K562 (cell line): ENCODE data around the gene LARP4B. TPM values are rescaled to one million over a fixed set of nuclear protein-coding genes. Genes with fewer than 3 reads are reported as not detected.

Source experiments
- ATAC-seq: fragments of 200-7000 bp; cut with Tn5 transposase; 3 replicates; pipeline ENCODE4 v1.9.1; 2020; ENCODE audit warnings: moderate library complexity
- BruUV-seq: library from RNA; stranded (reverse); fragments of 400-500 nt; replicated peaks from 2 replicates; lab custom pipeline; 2021; lab: Mats Ljungman, UMichigan
- CTCF ChIA-PET: fragments of 300-600 bp; formaldehyde crosslinking; extraction: SDS; loops from one replicate; lab custom pipeline; 2021; ENCODE audit warnings: low intra/inter-chr PET ratio; lab: Yijun Ruan, JAX
- POLR2A ChIA-PET: fragments of 300-600, 350-650 bp; sonication (Branson Sonifier 250); formaldehyde crosslinking; extraction: SDS; loops from one replicate; lab custom pipeline; 2021; ENCODE audit warnings: antibody characterized with exemption, inconsistent platforms; lab: Yijun Ruan, JAX
- DNase-seq, 4 experiments: peaks; one replicate each; pipeline versions ENCODE4 v3.0.0 to v3.0.0-alpha.2; 2011 to 2018; ENCODE audit warnings: low spot score in 3 of 4, mixed read lengths in 3 of 4; ENCODE audit errors: extremely low read depth in 1 of 4
- FAIRE-seq: peaks from 2 replicates; lab custom pipeline; 2011; peaks lifted over from hg19 to GRCh38; lab: Jason Lieb, UNC
- H2AFZ ChIP-seq: 2 replicates; pipeline ENCODE4 v1.6.0; 2011; ENCODE audit warnings: low read depth, low read length, control low read depth, inconsistent platforms
- H3K27ac ChIP-seq: fragments of 200-600 bp; 3 replicates; pipeline ENCODE4 v1.8.0; 2011; ENCODE audit warnings: low read depth, mild to moderate bottlenecking, control low read depth, inconsistent platforms, low read length, moderate library complexity, mixed read lengths; ENCODE audit errors: extremely low read depth
- H3K27me3 ChIP-seq, 2 experiments: fragments of 300-600 bp in 1 of 2; 2 replicates in 1 of 2; 3 replicates in 1 of 2; pipeline versions ENCODE4 v1.6.0 to v1.8.0; 2011; ENCODE audit warnings: inconsistent platforms in 2 of 2, low read length in 2 of 2, mild to moderate bottlenecking in 1 of 2, mixed read lengths in 1 of 2, moderate library complexity in 1 of 2; ENCODE audit not compliant: control insufficient read depth in 2 of 2, insufficient read depth in 2 of 2
- H3K36me3 ChIP-seq: fragments of 300-600 bp; 3 replicates; pipeline ENCODE4 v1.8.0; 2011; ENCODE audit warnings: mild to moderate bottlenecking, low read length, inconsistent platforms; ENCODE audit not compliant: control insufficient read depth, insufficient read depth
- H3K4me1 ChIP-seq, 2 experiments: fragments of 200-600 bp in 1 of 2; replicated peaks in 1 of 2; 2 replicates in 1 of 2; 3 replicates in 1 of 2; pipeline versions ENCODE4 v1.5.1 to v1.8.0; 2011; ENCODE audit warnings: inconsistent platforms in 2 of 2, low read length in 2 of 2, mild to moderate bottlenecking in 1 of 2, mixed read lengths in 1 of 2, moderate library complexity in 1 of 2; ENCODE audit not compliant: control insufficient read depth in 2 of 2, insufficient read depth in 2 of 2
- H3K4me2 ChIP-seq: 2 replicates; pipeline ENCODE4 v1.6.1; 2011; ENCODE audit warnings: low read length, control low read depth, inconsistent platforms, mixed read lengths; ENCODE audit not compliant: insufficient read depth
- H3K4me3 ChIP-seq: fragments of 200-600 bp; sonication (generic), shearing (Covaris generic); 2 replicates; pipeline ENCODE4 v1.5.1; 2016; ENCODE audit warnings: control low read depth, inconsistent platforms
- H3K79me2 ChIP-seq: fragments of 200-600 bp; 3 replicates; pipeline ENCODE4 v1.8.0; 2011; ENCODE audit warnings: low read length, inconsistent platforms; ENCODE audit not compliant: control insufficient read depth, insufficient read depth
- H3K9ac ChIP-seq, 2 experiments: 2 replicates each; pipeline versions ENCODE4 v1.6.0 to v1.6.1; 2011; ENCODE audit warnings: low read depth in 2 of 2, low read length in 2 of 2, control low read depth in 1 of 2, inconsistent platforms in 1 of 2, mild to moderate bottlenecking in 1 of 2, mixed read lengths in 1 of 2; ENCODE audit not compliant: insufficient read depth in 1 of 2
- H3K9me1 ChIP-seq: one replicate; pipeline ENCODE4 v1.6.0; 2011; ENCODE audit warnings: inconsistent platforms, mild to moderate bottlenecking, low read length, moderate library complexity; ENCODE audit not compliant: control insufficient read depth, insufficient read depth
- H3K9me3 ChIP-seq: replicated peaks from 2 replicates; pipeline ENCODE4 v1.5.1; 2011; ENCODE audit warnings: low read depth, low read length, inconsistent platforms; ENCODE audit not compliant: control insufficient read depth, insufficient read depth
- H4K20me1 ChIP-seq: replicated peaks from 2 replicates; pipeline ENCODE4 v1.6.1; 2011; ENCODE audit warnings: low read length, inconsistent platforms, mixed read lengths; ENCODE audit not compliant: control insufficient read depth, insufficient read depth
- CBX2 ChIP-seq: fragments of 200-600 bp; sonication (generic); IDR thresholded peaks from one replicate; pipeline ENCODE4 v1.6.1; 2012; ENCODE audit warnings: mild to moderate bottlenecking, low read length, inconsistent platforms; ENCODE audit not compliant: insufficient read depth, poor library complexity, severe bottlenecking
- CBX8 ChIP-seq: fragments of 200-600 bp; sonication (generic); IDR thresholded peaks from 2 replicates; pipeline ENCODE4 v1.6.1; 2012; ENCODE audit warnings: borderline replicate concordance, mixed run types, low read depth, mild to moderate bottlenecking, moderate library complexity, mixed read lengths, low read length, control low read depth, inconsistent platforms; ENCODE audit not compliant: poor library complexity, severe bottlenecking; ENCODE audit errors: extremely low read depth
- DPF2 ChIP-seq: fragments of 450-650 bp; IDR thresholded peaks from 2 replicates; pipeline ENCODE4 v1.6.1; 2016
- SAFB ChIP-seq: fragments of 200-400 bp; formaldehyde crosslinking; IDR thresholded peaks from 2 replicates; pipeline ENCODE4 v1.6.1; 2017; ENCODE audit warnings: low read depth, low read length, borderline replicate concordance
- SIN3A ChIP-seq, 2 experiments: fragments of 150-350 bp in 1 of 2; IDR thresholded peaks; 2 replicates each; pipeline ENCODE4 v1.6.1; 2011 to 2016; ENCODE audit warnings: borderline replicate concordance in 2 of 2, low read depth in 2 of 2, low read length in 2 of 2, mild to moderate bottlenecking in 2 of 2, moderate library complexity in 2 of 2; ENCODE audit not compliant: control insufficient read depth in 1 of 2
- ZNF121 ChIP-seq: sonication (generic); formaldehyde crosslinking; conservative IDR thresholded peaks from 2 replicates; pipeline ENCODE4 v1.8.0; 2022; ENCODE audit warnings: missing genetic modification reagents
- ZNF707 ChIP-seq: fragments of 250-450 bp; sonication (Bioruptor Pico); conservative IDR thresholded peaks from 2 replicates; pipeline ENCODE4 v1.8.0; 2022; ENCODE audit warnings: inconsistent platforms, mild to moderate bottlenecking, moderate library complexity
- WGBS: fragments of 100-300 bp; shearing (Covaris generic); methylation state at CpG from one replicate; pipeline ENCODE4 v1.1.6; 2016; ENCODE audit warnings: low coverage, mixed read lengths; ENCODE audit not compliant: insufficient coverage; ENCODE audit errors: missing lambda C conversion rate; 5-methylcytosine and 5-hydroxymethylcytosine counted together
- in situ Hi-C: fragments of 300-500 bp; cut with MboI; formaldehyde crosslinking; loops from 4 replicates; pipeline ENCODE4 v1.15.0; 2018; ENCODE audit warnings: inconsistent platforms, mixed read lengths
- intact Hi-C: fragments of 100-400 bp; cut with micrococcal nuclease; formaldehyde crosslinking; loops from 2 replicates; pipeline ENCODE4 v1.14.2; 2022
- polyA plus RNA-seq, 8 experiments: library from polyadenylated mRNA; depleted of rRNA in 4 of 8; stranded (reverse) in 5 of 8; unstranded in 3 of 8; fragments of >200 nt; fragmentation: Nextera tagmentation in 2 of 8; fragmentation: Illumina TruSeq in 1 of 8; extraction: Ambion mirVana in 2 of 8; extraction: Trizol in 1 of 8; gene quantifications; 2 replicates each; pipeline versions ENCODE4 v1.2.1 to v1.2.3, GENCODE V29; 2011 to 2014; ENCODE audit warnings: inconsistent platforms in 1 of 8, missing spikeins in 1 of 8
- total RNA-seq, 7 experiments: library from RNA; depleted of rRNA in 6 of 7; stranded (reverse); fragments of >200 nt in 6 of 7; fragmentation: Illumina TruSeq in 2 of 7; extraction: Trizol in 2 of 7; gene quantifications; 2 replicates each; pipeline versions ENCODE4 v1.2.1 to v1.2.3, GENCODE V29; 2011 to 2021; ENCODE audit warnings: low replicate concordance in 1 of 7

The LARP4B gene
- total and polyA plus RNA-seq, 9 of the 15 experiments (the other 6 are each of a cell fraction or from before 2014, with no cell fraction given), result 11.8 to 130 (median 42.6) TPM

DNA sequence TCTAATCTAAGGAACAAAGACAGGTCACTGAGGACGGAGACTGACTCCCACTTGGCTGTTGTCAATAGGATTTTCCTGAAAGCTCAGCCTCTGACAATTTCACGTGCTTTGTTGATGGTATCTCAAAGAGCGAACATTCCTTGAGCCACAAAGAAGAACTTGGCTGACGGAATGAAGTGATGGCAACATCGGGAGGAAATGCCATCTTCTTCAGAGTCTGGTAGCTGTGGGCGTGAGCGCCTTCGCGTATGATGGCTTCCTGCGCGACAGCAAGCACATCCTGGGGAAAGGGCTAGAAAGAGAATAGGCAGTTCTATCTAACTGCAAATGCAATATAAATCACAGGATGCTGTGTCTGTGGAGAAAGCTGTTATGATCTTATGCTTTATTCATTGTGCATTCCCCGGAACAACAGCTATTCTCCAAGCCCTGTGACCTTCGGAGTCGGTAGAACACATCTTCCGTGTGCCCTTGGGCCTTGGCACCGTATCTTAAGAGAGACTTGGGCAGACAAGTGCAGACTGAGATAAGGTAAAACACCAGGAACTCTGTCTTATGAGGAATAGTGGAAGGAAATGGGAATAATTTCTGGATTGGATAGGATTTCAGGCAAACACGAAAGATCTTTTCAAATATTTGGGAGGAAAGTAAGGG lies 37.2 kb upstream of the LARP4B start:
- intact Hi-C loops (no loop called here), in situ Hi-C loops (no loop called here)
- Histone ChIP-seq H2AFZ (no peak overlapping the region), H3K4me3 (no peak overlapping the region), H3K9ac (no peak overlapping the region), H3K36me3 (no peaks in the 10 kb centered on the region), H3K27me3 (peaks cover 39 to 55% of the 10 kb centered on the region in 2 experiments), H3K4me1 (peaks cover 2 to 8% of the 10 kb centered on the region in 2 experiments; a peak in 3 of 5 replicates), H3K4me2 (no peak overlapping the region), H3K27ac (no peak overlapping the region), H3K9me3 (no peaks in the 10 kb centered on the region), H4K20me1 (no peaks in the 10 kb centered on the region; the same call in 1 of the 2 replicates), H3K9me1 (no peaks in the 10 kb centered on the region)
- peak; percentile 15 for FAIRE-seq
- no peak for ATAC-seq
- BruUV-seq, result no TSS peak
- WGBS, result 49% methylated on average over 17 of the region's 17 CpGs
- ChIA-PET POLR2A (interaction anchor here (0.5 to 1.7 kb wide), 2 partner anchors 16 to 19 kb away, joined by 3 to 7 read pairs; partner anchors contain the start of gene GTPBP4), CTCF (no interaction called here)
- no peak for DNase-seq
- peak; percentile 45 for TF ChIP-seq CBX2
- TF ChIP-seq SAFB, result no peak
- TF ChIP-seq, all 486 proteins: peak for 1
- H3K79me2 ChIP-seq, result no peaks in the 10 kb centered on the region

DNA sequence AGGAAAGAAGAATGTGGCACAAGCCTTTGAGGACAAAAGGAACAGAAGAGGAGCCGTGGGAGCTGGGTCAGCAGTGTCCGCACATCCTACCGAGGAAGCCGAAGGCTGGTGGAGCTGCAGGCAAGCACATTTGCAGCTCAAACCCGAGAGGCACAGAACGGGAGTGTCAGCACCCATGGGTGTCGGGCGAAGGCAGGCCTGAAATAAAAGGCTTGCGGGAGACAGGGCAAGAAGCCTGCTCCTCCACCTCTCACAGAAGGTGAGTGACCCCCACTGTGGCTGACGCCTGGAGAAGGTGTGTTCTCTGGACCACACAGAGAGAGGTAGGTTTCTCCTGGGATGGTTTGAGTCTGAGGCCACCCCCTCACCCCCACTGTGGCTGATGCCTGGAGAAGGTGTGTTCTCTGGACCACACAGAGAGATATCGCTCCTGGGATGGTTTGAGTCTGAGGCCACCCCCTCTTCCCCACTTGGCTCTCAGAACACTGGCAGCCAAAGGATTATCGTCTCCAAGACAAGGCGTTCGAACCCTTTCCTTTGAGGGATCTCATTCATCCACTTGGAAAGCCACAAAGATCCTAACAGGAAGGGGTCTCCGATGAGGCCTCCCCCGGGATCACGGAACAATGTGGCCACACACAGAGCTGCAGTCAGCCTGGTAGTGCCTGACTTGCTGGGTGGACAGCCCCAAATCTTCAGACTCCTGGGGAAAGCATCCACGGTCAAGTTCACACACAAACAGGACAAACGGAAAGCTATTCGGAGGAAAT lies 35.1 kb upstream of the LARP4B start:
- intact Hi-C loops (no loop called here), in situ Hi-C loops (no loop called here)
- no peaks in the 10 kb centered on the region for H3K79me2 ChIP-seq
- ATAC-seq (no peak), DNase-seq (no peak), FAIRE-seq (no peak)
- no peaks in the 10 kb centered on the region for H3K9me1 ChIP-seq
- no peak overlapping the region for H2AFZ ChIP-seq
- H3K27me3 ChIP-seq, result peaks cover 39 to 48% of the 10 kb centered on the region in 2 experiments
- H3K4me3 ChIP-seq, result no peak overlapping the region
- TF ChIP-seq ZNF121 (no peak), SIN3A (IDR thresholded peaks at IDR 0.05; ENCODE audit: borderline replicate concordance in 2 of 2, control insufficient read depth in 1 of 2, low read depth in 2 of 2, low read length in 2 of 2) (no peak), ZNF707 (CRISPR knock-in tag) (no peak), CBX8 (no peak), DPF2 (no peak)
- 25% methylated on average over 17 of the region's 20 CpGs for whole genome bisulfite sequencing
- BruUV-seq, result no TSS peak
- no peaks in the 10 kb centered on the region for H3K9me3 ChIP-seq
- H3K36me3 ChIP-seq, result no peaks in the 10 kb centered on the region
- no peak overlapping the region for H3K9ac ChIP-seq
- H3K4me2 ChIP-seq, result no peak overlapping the region
- no peaks in the 10 kb centered on the region; the same call in 1 of the 2 replicates for H4K20me1 ChIP-seq
- CTCF ChIA-PET, result no interaction called here
- H3K4me1 ChIP-seq, result peaks cover 0 to 8% of the 10 kb centered on the region in 2 experiments; a peak in 3 of 5 replicates
- H3K27ac ChIP-seq, result no peak overlapping the region
- POLR2A ChIA-PET, result no interaction called here
